ENCODE measurements around the gene LDAH. TPM values are rescaled to one million over a fixed set of nuclear protein-coding genes. Genes with fewer than 3 reads are reported as not detected.
"Not testable (repeated sequence)": the region's sequence is repeated elsewhere in the genome, so short reads cannot be mapped to it uniquely, and the experiment has no call there.

The LDAH gene
- total and polyA plus RNA-seq, 10 of the 15 experiments (the other 5 are each of a cell fraction or from before 2014, with no cell fraction given), result 17.9 to 44.7 (median 30.0) TPM

GRCh38 chr2:20717641-20718040, 105.3 kb downstream of the LDAH start (continued):
- TF ChIP-seq PRDM15 (CRISPR knock-in tag; IDR thresholded peaks at IDR 0.05), result no peak
- TF ChIP-seq CHD1 (IDR thresholded peaks at IDR 0.05; ENCODE audit: low read depth, low read length), result no peak
- no peak for TF ChIP-seq SUZ12 (IDR thresholded peaks at IDR 0.05; ENCODE audit: unreplicated experiment)
- TF ChIP-seq POLR2A (IDR thresholded peaks at IDR 0.05; ENCODE audit: low read depth, low read length), result no peak

GRCh38 chr2:20716164-20716563, 106.7 kb downstream of the LDAH start:
- H2AFZ ChIP-seq (ENCODE audit: control insufficient read depth, low read depth, low read length); CTCF ChIA-PET; H3K9ac ChIP-seq (ENCODE audit: control insufficient read depth, insufficient read depth, low read length); intact Hi-C loops (cut with micrococcal nuclease; ENCODE audit: unreplicated experiment); H3K79me2 ChIP-seq (ENCODE audit: control insufficient read depth, insufficient read depth, low read length); in situ Hi-C loops (cut with MboI); DNase-seq (ENCODE audit: low read depth, low spot score); FAIRE-seq; H3K9me3 ChIP-seq (replicated peaks; ENCODE audit: control insufficient read depth, insufficient read depth, low read length); H3K4me3 ChIP-seq; RAD21 ChIA-PET (ENCODE audit: unreplicated experiment); H3K4me2 ChIP-seq (ENCODE audit: control insufficient read depth, insufficient read depth); POLR2A ChIA-PET; SMC1A ChIA-PET (ENCODE audit: uncharacterized antibody, unreplicated experiment); H3K27me3 ChIP-seq (replicated peaks in 1 of 2; ENCODE audit: control insufficient read depth in 2 of 2, insufficient read depth in 2 of 2, low read length in 1 of 2); H3K27ac ChIP-seq (ENCODE audit: control insufficient read depth, insufficient read depth); H3K36me3 ChIP-seq (ENCODE audit: control insufficient read depth in 2 of 2, insufficient read depth in 2 of 2, low read length in 1 of 2); BruUV-seq (replicated peaks); ATAC-seq; H3K4me1 ChIP-seq (ENCODE audit: control insufficient read depth, insufficient read depth, low read length); H4K20me1 ChIP-seq (ENCODE audit: control insufficient read depth, insufficient read depth): not testable (repeated sequence)
- WGBS (ENCODE audit: insufficient coverage, insufficient replicate concordance, low lambda C conversion rate, missing lambda C conversion rate), result 100% methylated on average over 3 of the region's 3 CpGs

- H3K4me3 ChIP-seq; SMC1A ChIA-PET (ENCODE audit: uncharacterized antibody, unreplicated experiment); H3K79me2 ChIP-seq (ENCODE audit: control insufficient read depth, insufficient read depth, low read length); ATAC-seq; in situ Hi-C loops (cut with MboI); H3K27ac ChIP-seq (ENCODE audit: control insufficient read depth, insufficient read depth); H3K4me1 ChIP-seq (ENCODE audit: control insufficient read depth, insufficient read depth, low read length); intact Hi-C loops (cut with micrococcal nuclease; ENCODE audit: unreplicated experiment); H3K4me2 ChIP-seq (ENCODE audit: control insufficient read depth, insufficient read depth); BruUV-seq (replicated peaks); H4K20me1 ChIP-seq (ENCODE audit: control insufficient read depth, insufficient read depth); H3K9ac ChIP-seq (ENCODE audit: control insufficient read depth, insufficient read depth, low read length); H2AFZ ChIP-seq (ENCODE audit: control insufficient read depth, low read depth, low read length); DNase-seq (ENCODE audit: low read depth, low spot score); H3K36me3 ChIP-seq (ENCODE audit: control insufficient read depth in 2 of 2, insufficient read depth in 2 of 2, low read length in 1 of 2); H3K9me3 ChIP-seq (replicated peaks; ENCODE audit: control insufficient read depth, insufficient read depth, low read length); CTCF ChIA-PET; FAIRE-seq; RAD21 ChIA-PET (ENCODE audit: unreplicated experiment); POLR2A ChIA-PET; H3K27me3 ChIP-seq (replicated peaks in 1 of 2; ENCODE audit: control insufficient read depth in 2 of 2, insufficient read depth in 2 of 2, low read length in 1 of 2): not testable (repeated sequence)
- WGBS (ENCODE audit: insufficient coverage, insufficient replicate concordance, low lambda C conversion rate, missing lambda C conversion rate), result 67% methylated on average over 2 of the region's 2 CpGs
Measured at GRCh38 chr2:20714412-20714811, 108.5 kb downstream of the LDAH start.

GRCh38 chr2:20713585-20713984, 109.3 kb downstream of the LDAH start:
- SMC1A ChIA-PET (ENCODE audit: uncharacterized antibody, unreplicated experiment); POLR2A ChIA-PET: not testable (repeated sequence)

More at GRCh38 chr2:20713585-20713984, 109.3 kb downstream of the LDAH start:
- WGBS (ENCODE audit: insufficient coverage, insufficient replicate concordance, low lambda C conversion rate, missing lambda C conversion rate), result 71% methylated on average over 3 of the region's 3 CpGs
- H3K4me2 ChIP-seq (ENCODE audit: control insufficient read depth, insufficient read depth); H3K27me3 ChIP-seq (replicated peaks in 1 of 2; ENCODE audit: control insufficient read depth in 2 of 2, insufficient read depth in 2 of 2, low read length in 1 of 2); intact Hi-C loops (cut with micrococcal nuclease; ENCODE audit: unreplicated experiment); BruUV-seq (replicated peaks); CTCF ChIA-PET; in situ Hi-C loops (cut with MboI); H3K4me1 ChIP-seq (ENCODE audit: control insufficient read depth, insufficient read depth, low read length); H3K27ac ChIP-seq (ENCODE audit: control insufficient read depth, insufficient read depth); H2AFZ ChIP-seq (ENCODE audit: control insufficient read depth, low read depth, low read length); H4K20me1 ChIP-seq (ENCODE audit: control insufficient read depth, insufficient read depth); ATAC-seq; FAIRE-seq; H3K9me3 ChIP-seq (replicated peaks; ENCODE audit: control insufficient read depth, insufficient read depth, low read length); H3K9ac ChIP-seq (ENCODE audit: control insufficient read depth, insufficient read depth, low read length); H3K4me3 ChIP-seq; H3K79me2 ChIP-seq (ENCODE audit: control insufficient read depth, insufficient read depth, low read length); DNase-seq (ENCODE audit: low read depth, low spot score); H3K36me3 ChIP-seq (ENCODE audit: control insufficient read depth in 2 of 2, insufficient read depth in 2 of 2, low read length in 1 of 2); RAD21 ChIA-PET (ENCODE audit: unreplicated experiment): not testable (repeated sequence)

Data from GM12878 (cell line).